Activated naive CD8-positive, alpha-beta T cell treated with anti-CD3 and anti-CD28 coated beads, Interleukin-2, amount 50 U/mL, for 16 hours (primary cell): ENCODE measurements around the gene R3HDML.

Source experiments
- DNase-seq: peaks from one replicate; pipeline ENCODE4 v3.0.0-alpha.2; 2020; ENCODE audit warnings: low read depth, low spot score

Gene R3HDML

DNA sequence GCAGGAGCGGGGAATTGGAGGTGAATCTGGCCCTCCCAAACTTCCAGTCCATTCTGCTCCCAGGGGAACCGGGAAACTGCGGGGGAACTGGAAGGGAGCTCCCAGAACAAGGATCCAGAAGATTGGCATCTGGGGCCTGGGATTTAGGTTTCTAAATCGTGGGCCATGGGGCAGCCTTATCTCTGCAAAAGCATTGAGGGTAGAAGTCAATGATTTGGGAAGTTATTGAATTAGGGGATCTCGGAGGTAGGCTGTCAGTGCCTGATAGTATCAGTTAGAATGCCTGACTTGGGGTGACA, 63.8 kb downstream of the R3HDML start:
- DNase-seq = no peak
